Omental fat pad (tissue), 4 donors: ENCODE results near the gene PAFAH1B2. TPM values are rescaled to one million over a fixed set of nuclear protein-coding genes. Genes with fewer than 3 reads are reported as not detected.
"Not testable (repeated sequence)": the region's sequence is repeated elsewhere in the genome, so short reads cannot be mapped to it uniquely, and the experiment has no call there.

Experiments
- ATAC-seq: fragments of 150-250 bp; one replicate; pipeline ENCODE4 v1.9.1; 2016; ENCODE audit warnings: mild to moderate bottlenecking, moderate library complexity; ENCODE audit not compliant: low FRiP score
- DNase-seq: peaks from one replicate; pipeline ENCODE4 v3.0.0-alpha.2; 2019; ENCODE audit warnings: low spot score
- CTCF ChIP-seq, 3 donors: fragments of 450-650 bp; IDR thresholded peaks; one replicate each; pipeline ENCODE4 v1.5.1; 2016 to 2017; ENCODE audit warnings: antibody characterized with exemption in 3 of 3, mild to moderate bottlenecking in 3 of 3, moderate library complexity in 2 of 3
- total RNA-seq, 4 donors: library from RNA; depleted of rRNA; stranded (reverse); fragments of >200 nt; gene quantifications; one replicate each; pipeline ENCODE4 v1.1.0, GENCODE V29; 2016

Gene PAFAH1B2
- total RNA-seq, 4 donors from 2014 or later, result 76.0 to 108 (median 98.6) TPM

- ATAC-seq, result peak; percentile 26
- TF ChIP-seq CTCF (IDR thresholded peaks at IDR 0.05), result no peak
- DNase-seq, result peak; percentile 35
Measured at GRCh38 chr11:117180661-117181585, 36.8 kb downstream of the PAFAH1B2 start.

- no peak for TF ChIP-seq CTCF (IDR thresholded peaks at IDR 0.05)
- DNase-seq (peak; percentile 7), ATAC-seq (peak; percentile 1)
Measured at GRCh38 chr11:117181586-117182550, 37.8 kb downstream of the PAFAH1B2 start.

GRCh38 chr11:117182551-117182935, 38.5 kb downstream of the PAFAH1B2 start:
- no peak for ATAC-seq
- no peak for TF ChIP-seq CTCF (IDR thresholded peaks at IDR 0.05)
- peak; percentile 9 for DNase-seq

GRCh38 chr11:117183178-117183577, 39.1 kb downstream of the PAFAH1B2 start:
- ATAC-seq, DNase-seq: not testable (repeated sequence)

GRCh38 chr11:117183724-117184349, 39.8 kb downstream of the PAFAH1B2 start:
- peak; percentile 6 for DNase-seq
- ATAC-seq, result no peak
- no peak for TF ChIP-seq CTCF (IDR thresholded peaks at IDR 0.05)

- peak; percentile 21 for DNase-seq
- no peak for ATAC-seq
- no peak for TF ChIP-seq CTCF (IDR thresholded peaks at IDR 0.05)
Measured at GRCh38 chr11:117185736-117186430, 41.8 kb downstream of the PAFAH1B2 start.
